Posterior vena cava (tissue), 2 donors: ENCODE measurements around the gene HHIPL2. TPM values are rescaled to one million over a fixed set of nuclear protein-coding genes. Genes with fewer than 3 reads are reported as not detected.
"Not testable (repeated sequence)": the region's sequence is repeated elsewhere in the genome, so short reads cannot be mapped to it uniquely, and the experiment has no call there.

Experiments
- DNase-seq: peaks from one replicate; pipeline ENCODE4 v3.0.0-alpha.2; 2020; ENCODE audit warnings: low spot score
- intact Hi-C, 2 donors: fragments of 100-400 bp; cut with DNase I; formaldehyde crosslinking; loops; one replicate each; pipeline versions ENCODE4 v1.14.1 to v1.14.2; 2022 to 2023
- total RNA-seq, 2 donors: library from RNA; stranded (reverse); fragmentation: NEBNext Ultra II Directional; extraction: Animal tissue kit (Norgen Biotek cat#: 25700); gene quantifications; one replicate each; pipeline ENCODE4 v1.2.1, GENCODE V29; 2021
- donor health status: DM: yes; HTN: yes; CAD: no.
- donor health status: DM: yes; HTN: yes; CAD: no.

The HHIPL2 gene
- total RNA-seq, 2 donors from 2014 or later = 0.38 to 0.42 TPM

- intact Hi-C loops = no loop called here
- DNase-seq = no peak
Observed at GRCh38 chr1:222546548-222547259, 1.2 kb downstream of the HHIPL2 start.

GRCh38 chr1:222546091-222546490 lies 1.8 kb downstream of the HHIPL2 start:
- intact Hi-C loops = no loop called here
- DNase-seq = no peak

- intact Hi-C loops = no loop called here
- no peak for DNase-seq
Observed at GRCh38 chr1:222543817-222544216, 4.1 kb downstream of the HHIPL2 start.

GRCh38 chr1:222540598-222540995 lies 7.3 kb downstream of the HHIPL2 start:
- intact Hi-C loops = no loop called here
- DNase-seq = no peak

DNA sequence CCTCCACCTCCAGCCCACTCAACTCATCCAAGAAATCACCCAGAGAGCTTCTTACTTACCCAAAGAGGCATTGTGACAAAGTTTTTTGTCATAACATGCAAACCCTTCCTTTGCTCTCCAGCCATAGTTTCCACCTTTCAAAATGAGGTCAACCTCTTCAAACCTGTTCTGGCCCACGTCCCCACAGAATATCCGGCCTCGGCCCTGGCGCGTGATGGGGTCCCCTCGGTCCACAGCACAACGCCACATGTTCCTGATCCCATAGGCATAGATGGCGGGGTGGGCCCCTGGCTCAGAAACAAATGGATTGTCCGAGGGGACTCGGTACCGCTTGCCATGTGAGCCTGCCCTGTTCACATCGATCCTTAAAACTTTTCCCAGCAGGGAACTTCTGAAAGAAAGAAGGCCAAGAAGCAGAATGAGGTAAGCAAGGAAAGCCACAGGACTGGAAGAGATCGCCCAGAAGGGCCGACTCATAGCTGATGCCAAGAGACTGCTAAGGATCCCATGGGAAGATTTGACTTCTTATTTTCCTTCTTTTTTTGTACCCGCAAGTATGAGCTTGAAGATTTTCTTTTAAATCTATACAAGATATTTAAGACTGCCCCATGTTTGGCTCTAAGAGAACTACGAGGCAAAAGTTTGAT lies 7.8 kb downstream of the HHIPL2 start:
- DNase-seq = no peak
- intact Hi-C loops = no loop called here

GRCh38 chr1:222535455-222535854 lies 12.4 kb downstream of the HHIPL2 start:
- intact Hi-C loops = no loop called here
- no peak for DNase-seq

- DNase-seq = no peak
- intact Hi-C loops = no loop called here
Observed at GRCh38 chr1:222530852-222531251, 17.1 kb downstream of the HHIPL2 start.

- intact Hi-C loops = no loop called here
- no peak for DNase-seq
Observed at GRCh38 chr1:222529916-222530315, 18.0 kb downstream of the HHIPL2 start.

- intact Hi-C loops = no loop called here
- no peak for DNase-seq
Observed at GRCh38 chr1:222529181-222529580, 18.7 kb downstream of the HHIPL2 start.

GRCh38 chr1:222525951-222526350 lies 22.0 kb downstream of the HHIPL2 start:
- intact Hi-C loops = no loop called here
- DNase-seq = no peak

- DNase-seq = no peak
- intact Hi-C loops = no loop called here
Observed at GRCh38 chr1:222523852-222524251, 24.1 kb downstream of the HHIPL2 start.

DNA sequence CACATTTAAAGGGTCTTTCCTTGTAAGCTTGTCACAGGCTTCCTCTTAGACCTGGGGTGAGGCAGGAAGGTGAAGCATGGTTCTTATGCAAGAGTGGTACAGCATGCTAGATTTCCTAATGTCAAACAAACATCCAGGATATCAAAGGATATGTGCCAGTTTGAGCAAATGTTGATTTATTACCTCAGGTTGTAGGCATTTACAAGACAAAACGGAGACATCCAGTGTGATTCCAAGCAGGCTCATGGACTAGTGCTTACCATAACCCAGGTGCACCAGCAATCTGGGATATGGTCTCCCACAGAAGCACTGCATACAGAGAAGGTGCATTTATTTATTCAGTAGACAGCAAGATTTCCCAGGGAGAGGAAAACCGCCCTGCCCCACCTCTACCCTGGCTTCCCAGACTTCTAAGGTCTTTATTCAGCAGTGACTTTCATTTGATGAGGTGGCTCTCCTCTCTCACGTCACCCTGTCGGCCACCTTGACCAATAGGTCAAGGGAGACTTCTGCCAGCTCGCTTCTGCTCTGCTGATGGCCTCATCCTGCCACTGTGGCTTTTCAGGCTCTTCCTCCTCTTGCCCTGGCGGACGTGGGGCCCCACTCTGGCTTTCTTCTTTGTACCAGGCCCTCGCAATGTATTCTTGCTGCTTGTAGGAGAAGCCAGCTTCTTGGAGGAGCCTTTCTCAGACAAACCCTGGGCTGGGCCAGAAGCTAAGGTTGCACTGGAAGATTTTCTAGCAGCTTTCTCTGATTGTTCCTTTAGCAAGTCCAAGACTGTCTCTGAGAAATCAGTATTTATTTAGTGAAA lies 25.6 kb downstream of the HHIPL2 start:
- intact Hi-C loops = no loop called here
- no peak for DNase-seq

DNA sequence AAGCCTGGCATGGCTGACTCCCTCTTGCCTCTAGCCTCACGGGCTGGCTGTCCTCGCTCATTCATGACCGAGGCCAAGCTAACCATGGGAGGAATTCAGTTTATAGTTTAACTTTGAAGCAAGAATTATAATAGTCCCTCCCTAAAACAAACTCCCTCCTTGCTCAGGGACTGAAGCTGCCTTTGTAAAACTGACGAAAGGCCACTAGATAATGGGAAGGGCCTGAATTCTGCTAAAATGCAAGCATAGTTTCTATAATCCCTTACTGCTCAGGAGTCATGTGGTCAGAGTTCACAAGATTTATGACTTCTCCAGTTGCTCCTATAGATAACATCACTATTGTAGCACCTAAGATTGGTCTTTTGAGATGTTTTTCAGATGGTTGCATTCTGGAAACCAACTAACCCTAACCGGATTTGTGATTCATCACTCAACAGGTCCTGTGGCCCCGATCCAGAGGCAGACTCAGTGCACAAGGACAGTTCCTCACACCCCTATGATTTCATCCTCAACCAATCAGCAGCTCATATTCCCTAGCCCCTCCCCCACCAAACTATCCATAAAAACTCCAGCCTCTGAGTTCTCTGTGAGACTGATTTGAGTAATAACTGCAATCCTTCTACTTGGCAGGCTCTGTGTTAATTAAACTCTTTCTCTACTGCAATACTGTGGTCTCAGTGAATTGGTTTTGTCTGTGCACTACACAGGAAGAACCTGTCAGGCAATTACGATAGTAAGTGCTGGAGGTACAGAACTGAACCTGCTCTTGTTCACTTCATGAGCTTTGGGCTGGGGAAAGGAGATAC lies 26.4 kb downstream of the HHIPL2 start:
- intact Hi-C loops = no loop called here
- no peak for DNase-seq

DNA sequence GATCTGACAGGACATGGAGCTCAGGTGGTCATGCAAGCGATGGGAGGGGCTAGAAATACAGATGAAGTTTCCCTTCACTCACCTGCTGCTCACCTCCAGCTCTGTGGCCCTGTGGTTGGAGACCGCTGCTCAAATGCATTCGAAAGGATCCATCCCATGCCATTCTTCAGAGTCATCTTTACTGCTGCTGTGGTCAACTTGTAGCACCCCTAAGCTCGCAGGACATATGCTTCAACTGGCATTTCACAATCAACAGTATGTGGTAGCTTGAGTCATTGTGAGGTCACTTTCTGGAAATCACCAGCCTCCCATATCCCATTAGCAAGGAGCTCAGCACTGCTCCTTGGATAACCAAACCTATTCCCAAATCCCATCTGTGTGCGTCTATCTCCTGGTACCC lies 58.4 kb downstream of the HHIPL2 start:
- intact Hi-C loops, DNase-seq: not testable (repeated sequence)

GRCh38 chr1:222487774-222488173 lies 60.1 kb downstream of the HHIPL2 start:
- intact Hi-C loops, DNase-seq: not testable (repeated sequence)

GRCh38 chr1:222484005-222484404 lies 63.9 kb downstream of the HHIPL2 start:
- intact Hi-C loops, DNase-seq: not testable (repeated sequence)

DNA sequence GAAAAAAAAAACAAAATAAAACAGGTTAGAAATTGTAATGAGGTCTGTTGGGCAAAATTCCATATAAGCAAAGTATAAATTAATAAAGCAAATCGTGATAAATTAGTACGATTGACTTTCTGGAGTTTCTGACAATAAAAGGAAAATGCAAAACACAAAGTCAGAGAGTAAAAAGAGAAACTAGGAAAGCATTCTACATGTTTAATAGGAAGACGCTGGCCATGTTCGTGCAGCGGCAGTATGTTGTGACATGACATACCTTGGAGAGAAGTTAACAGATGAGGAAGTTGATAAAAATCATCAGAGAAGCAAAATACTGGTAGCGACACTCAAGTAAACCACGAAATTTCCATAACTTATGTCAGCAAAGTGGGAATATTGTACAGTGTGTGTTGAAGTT lies 68.3 kb downstream of the HHIPL2 start:
- DNase-seq, intact Hi-C loops: not testable (repeated sequence)

DNA sequence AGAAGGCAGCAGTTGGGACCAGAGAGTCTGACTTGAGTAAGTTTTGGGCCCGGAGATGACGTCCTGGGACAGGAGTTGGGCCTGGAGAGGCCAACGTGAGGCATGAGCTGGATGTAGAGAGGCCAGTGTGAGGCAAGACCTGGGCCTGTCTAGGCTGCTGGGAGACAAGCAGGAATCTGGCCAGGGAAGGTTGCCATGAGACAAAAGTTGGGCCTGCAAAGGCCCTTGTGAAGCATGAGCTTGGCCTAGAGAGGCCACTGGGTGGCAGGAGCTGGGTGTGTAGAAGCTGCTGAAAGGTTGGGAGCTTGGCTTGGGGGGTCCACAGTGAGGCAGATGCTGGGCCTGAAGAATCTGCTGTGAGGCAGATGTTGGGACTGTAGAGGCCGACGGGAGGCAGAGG lies 71.5 kb downstream of the HHIPL2 start:
- DNase-seq, intact Hi-C loops: not testable (repeated sequence)

DNA sequence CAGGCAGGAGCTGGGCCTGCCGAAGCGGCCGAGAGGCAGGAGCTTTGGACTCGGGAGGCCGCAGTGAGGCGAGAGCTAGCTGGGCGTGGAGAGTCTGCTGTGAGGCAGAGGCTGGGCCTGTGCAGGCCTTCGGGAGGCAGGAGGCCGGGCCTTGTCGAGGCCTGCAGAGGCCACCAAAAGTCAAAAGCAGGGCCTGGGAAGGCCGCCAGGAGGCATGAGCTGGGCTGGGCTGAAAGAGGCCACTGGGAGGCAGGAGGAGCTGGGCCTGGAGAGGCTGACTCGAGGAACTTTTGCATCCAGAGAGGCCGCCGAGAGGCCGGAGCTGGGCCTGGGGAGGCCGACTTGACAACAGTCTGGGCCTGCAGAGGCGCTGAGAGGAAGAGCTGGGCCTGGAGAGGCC lies 74.2 kb downstream of the HHIPL2 start:
- DNase-seq, intact Hi-C loops: not testable (repeated sequence)
